ENCODE measurements around the gene SORCS1.

GRCh38 chr10:106904209-106904608 lies 260.3 kb downstream of the SORCS1 start:
- TF ChIP-seq CTCF (conservative IDR thresholded peaks at IDR 0.05; ENCODE audit: low read depth, low read length) (no peak), EZH2 (IDR thresholded peaks at IDR 0.05; ENCODE audit: low read length, unreplicated experiment) (no peak)
